Jurkat, Clone E6-1 (cell line): ENCODE data around the gene PRRC2A.
"Not testable (repeated sequence)": the region's sequence is repeated elsewhere in the genome, so short reads cannot be mapped to it uniquely, and the experiment has no call there.

ENCODE experiments used
- DNase-seq: peaks from one replicate; pipeline ENCODE4 v3.0.0-alpha.2; 2011; ENCODE audit warnings: low read depth, low spot score
- H3K4me3 ChIP-seq: 2 replicates; pipeline ENCODE4 v1.5.1; 2011; ENCODE audit warnings: mild to moderate bottlenecking, low read length, control low read depth, moderate library complexity

PRRC2A gene

GRCh38 chr6:31581434-31582229 lies 38.9 kb upstream of the PRRC2A start:
- peak overlapping the region; percentile 86 for H3K4me3 ChIP-seq
- DNase-seq: no peak

GRCh38 chr6:31582230-31582643 lies 38.3 kb upstream of the PRRC2A start, which contains the start of gene LTB:
LTB (minus strand) TSS chr6:31582424; CDS start chr6:31582417, 7 bp downstream.
- peak; percentile 61 for DNase-seq
- H3K4me3 ChIP-seq: peak within 1 kb of the TSS; percentile 86

- peak; percentile 81 for DNase-seq
- no peak overlapping the region for H3K4me3 ChIP-seq
Observed at GRCh38 chr6:31585491-31585890, 35.0 kb upstream of the PRRC2A start.

DNA sequence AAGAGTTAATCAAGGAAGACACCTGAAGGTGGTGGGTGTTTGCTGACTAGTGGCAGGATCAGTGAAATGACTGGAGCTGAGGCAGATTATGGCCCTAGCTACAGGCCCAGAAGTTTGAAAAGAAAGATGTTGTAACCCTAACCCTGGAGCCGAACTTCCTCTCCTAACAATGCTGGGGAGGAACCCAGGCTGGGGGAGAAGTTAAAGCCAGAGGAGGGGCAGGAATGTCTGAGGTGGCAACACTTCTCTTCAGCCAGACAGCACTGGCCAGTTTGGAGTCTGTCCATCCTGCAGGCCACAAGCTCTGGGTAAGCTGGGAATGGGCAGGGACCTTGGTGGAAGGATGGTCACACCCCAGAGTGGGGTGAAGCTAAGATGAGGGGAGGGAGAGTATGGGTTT lies 34.5 kb upstream of the PRRC2A start, which contains the start of gene LST1:
LST1 (plus strand) TSS at position 270 of the 400 bp plus-strand sequence. CDS start 1,023 bp downstream, outside the sequence.
- no peak for DNase-seq
- peak within 1 kb of the TSS; percentile 2 for H3K4me3 ChIP-seq

GRCh38 chr6:31586599-31587281 lies 33.8 kb upstream of the PRRC2A start:
- DNase-seq: peak; percentile 84
- peak overlapping the region; percentile 2 for H3K4me3 ChIP-seq

DNA sequence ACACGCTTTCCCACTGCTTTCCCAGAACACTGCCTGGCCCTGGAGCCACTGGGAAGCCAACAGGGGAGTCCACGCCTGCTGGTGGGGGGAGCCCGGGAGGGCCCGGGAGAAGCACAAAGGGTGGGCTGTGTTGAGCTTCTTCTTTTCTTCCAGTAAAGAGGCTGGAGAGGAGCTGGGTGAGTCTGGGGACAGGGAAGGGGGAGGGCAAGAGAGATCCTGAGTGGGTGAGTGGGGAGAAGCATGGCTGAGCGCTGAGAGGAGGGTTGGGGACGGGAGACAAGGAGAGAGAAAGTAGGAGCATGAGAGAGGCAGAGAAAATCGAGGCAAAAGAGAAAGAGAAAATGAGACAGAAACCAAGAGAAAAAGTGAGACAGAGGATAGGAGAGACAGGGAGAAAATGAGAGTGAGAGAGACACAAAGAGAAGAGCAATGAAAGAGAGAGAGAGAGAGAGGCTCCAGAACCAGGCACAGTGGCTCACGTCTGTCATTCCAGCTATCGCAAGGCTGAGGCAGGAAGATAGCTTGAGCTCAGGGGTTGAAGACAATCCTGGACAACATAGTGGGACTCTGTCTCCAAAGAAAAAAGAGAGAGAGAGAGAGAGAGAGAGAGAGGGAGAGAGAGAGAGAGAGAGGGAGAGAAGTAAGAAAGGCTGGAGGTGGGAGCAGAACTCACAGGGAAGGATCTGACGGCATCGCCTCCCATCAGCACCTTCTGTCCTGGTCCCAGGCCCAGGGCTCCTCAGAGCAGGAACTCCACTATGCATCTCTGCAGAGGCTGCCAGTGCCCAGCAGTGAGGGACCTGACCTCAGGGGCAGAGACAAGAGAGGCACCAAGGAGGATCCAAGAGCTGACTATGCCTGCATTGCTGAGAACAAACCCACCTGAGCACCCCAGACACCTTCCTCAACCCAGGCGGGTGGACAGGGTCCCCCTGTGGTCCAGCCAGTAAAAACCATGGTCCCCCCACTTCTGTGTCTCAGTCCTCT lies 32.4 kb upstream of the PRRC2A start:
- DNase-seq: no peak
- H3K4me3 ChIP-seq: no peak overlapping the region

DNA sequence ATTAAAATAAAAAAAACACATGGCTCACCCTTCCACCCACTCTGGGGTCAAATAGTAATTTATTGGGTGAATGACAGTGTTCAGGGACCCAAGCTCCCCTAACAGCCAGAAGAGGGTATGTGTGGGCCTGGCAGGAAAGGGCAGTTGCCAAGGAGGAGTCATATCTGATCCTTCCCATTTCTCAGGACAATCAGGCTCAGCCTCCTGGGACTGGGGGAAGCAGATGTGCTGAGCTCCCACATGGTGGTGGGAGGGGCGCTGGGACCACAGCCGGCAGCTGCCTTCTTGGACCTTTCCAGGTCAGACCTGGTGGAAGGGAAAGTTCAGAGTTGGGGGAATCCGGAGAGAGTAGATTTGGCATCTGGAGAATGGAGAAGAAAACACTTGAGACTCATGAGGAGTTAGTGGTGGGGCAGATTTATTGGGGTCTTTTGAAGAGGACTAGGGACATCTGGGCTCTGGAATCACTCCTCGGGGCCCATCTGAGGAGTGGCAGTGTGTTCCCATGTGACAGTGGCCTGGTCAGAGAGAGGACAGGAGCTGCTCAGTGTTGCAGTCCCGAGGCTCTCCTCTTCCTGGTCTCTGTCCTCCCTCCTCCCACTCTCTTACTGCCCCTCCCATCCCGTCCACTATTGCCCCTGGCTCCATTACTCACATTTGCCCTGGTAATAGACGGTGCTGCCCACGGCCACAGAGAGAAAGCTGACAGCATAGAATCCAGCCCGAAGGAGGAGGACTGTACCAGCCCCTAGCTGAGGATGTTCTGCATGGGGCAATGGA lies 31.5 kb upstream of the PRRC2A start:
- DNase-seq: no peak
- H3K4me3 ChIP-seq: no peak overlapping the region

DNA sequence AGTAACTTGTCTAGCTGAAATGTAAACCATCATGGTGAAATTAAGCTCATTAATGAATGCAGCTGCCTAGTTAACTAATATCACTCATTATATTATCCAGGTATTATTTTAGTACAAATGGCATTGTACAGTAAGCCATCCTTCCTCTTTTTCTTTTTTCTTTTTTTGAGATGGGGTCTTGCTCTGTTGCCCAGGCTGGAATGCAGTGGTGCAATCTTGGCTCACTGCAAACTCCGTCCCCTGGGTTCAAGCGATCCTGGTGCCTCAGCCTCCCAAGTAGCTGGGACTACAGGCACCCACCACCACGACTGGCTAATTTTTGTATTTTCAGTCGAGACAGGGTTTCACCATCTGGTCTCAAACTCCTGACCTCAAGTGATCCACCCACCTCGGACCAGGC lies 29.8 kb upstream of the PRRC2A start:
- DNase-seq, H3K4me3 ChIP-seq: not testable (repeated sequence)

GRCh38 chr6:31592396-31592771 lies 28.1 kb upstream of the PRRC2A start:
- DNase-seq: no peak
- no peak overlapping the region for H3K4me3 ChIP-seq

DNA sequence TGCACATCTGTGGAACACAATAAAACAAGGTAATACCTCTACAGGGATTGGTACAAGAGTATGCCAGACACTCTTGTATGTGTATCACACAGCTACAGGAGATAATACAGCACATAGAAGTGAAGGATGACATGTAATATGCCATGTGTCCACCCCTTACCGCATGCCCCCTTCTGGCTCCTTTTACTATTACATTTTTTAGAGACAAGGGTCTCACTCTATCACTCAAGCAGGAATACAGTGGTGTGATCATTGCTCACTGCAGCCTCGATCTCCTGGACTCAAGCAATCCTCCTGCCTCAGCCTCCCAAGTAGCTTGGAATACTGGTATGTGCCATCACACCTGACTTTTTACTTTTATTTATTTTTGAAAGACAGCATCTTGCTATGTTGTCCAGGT lies 23.5 kb upstream of the PRRC2A start:
- DNase-seq: peak; percentile 79
- no peak overlapping the region for H3K4me3 ChIP-seq

- no peak for DNase-seq
- no peak overlapping the region for H3K4me3 ChIP-seq
Observed at GRCh38 chr6:31607317-31607716, 13.2 kb upstream of the PRRC2A start.

GRCh38 chr6:31609519-31610406 lies 10.8 kb upstream of the PRRC2A start:
- no peak overlapping the region for H3K4me3 ChIP-seq
- DNase-seq: no peak

DNA sequence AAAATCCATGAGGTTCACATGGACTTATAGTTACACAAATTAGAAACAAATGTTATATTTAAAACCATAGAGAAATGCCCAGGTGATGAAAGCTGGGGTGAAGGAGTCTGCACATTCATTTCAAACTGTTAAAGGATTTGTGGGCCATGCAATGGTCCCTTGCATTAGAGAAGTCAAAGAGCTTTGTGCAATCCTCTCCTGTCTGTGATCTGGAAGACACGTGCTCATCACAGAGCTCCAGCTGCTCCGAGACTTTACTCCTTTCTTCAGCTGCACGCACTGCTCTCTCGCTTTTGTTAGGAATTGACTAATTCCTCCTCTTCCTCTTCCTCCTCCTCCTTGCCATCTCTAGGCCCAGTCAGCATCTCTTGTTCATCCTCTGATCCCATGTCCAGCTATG lies 9.5 kb upstream of the PRRC2A start:
- no peak overlapping the region for H3K4me3 ChIP-seq
- DNase-seq: no peak

GRCh38 chr6:31614075-31614619 lies 6.4 kb upstream of the PRRC2A start:
- DNase-seq: no peak
- H3K4me3 ChIP-seq: no peak overlapping the region

- DNase-seq: no peak
- H3K4me3 ChIP-seq: peak within 1 kb of the TSS; percentile 85
Observed at GRCh38 chr6:31614684-31615578, 5.6 kb upstream of the PRRC2A start, which contains the start of gene AIF1. AIF1 (plus strand) TSS chr6:31615234; CDS start chr6:31615330, 96 bp downstream.

DNA sequence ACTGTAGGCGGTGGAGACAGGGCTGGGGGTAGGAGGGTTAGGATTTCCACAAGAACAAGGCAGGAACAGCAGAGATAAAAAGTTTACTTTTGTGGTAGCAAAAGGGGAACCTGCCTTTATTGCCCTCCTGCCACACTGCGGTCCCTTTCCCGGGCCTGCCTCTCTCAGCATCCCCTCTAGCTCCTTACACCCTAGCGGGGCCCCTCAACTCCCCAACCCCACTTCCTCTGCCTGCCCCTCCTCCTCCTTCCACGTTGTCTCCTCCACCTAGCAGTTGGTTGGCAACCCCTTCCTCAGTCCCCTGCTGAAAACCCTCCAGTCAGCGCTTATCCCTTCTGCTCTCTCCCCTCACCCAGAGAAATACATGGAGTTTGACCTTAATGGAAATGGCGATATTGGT lies 4.8 kb upstream of the PRRC2A start:
- H3K4me3 ChIP-seq: peak overlapping the region; percentile 85
- DNase-seq: peak; percentile 85
